Measurements from ENCODE around the gene MYO1G.
A peak's percentile ranks its signal among the peaks of the same experiment; 100 is the strongest.

The MYO1G gene

DNA sequence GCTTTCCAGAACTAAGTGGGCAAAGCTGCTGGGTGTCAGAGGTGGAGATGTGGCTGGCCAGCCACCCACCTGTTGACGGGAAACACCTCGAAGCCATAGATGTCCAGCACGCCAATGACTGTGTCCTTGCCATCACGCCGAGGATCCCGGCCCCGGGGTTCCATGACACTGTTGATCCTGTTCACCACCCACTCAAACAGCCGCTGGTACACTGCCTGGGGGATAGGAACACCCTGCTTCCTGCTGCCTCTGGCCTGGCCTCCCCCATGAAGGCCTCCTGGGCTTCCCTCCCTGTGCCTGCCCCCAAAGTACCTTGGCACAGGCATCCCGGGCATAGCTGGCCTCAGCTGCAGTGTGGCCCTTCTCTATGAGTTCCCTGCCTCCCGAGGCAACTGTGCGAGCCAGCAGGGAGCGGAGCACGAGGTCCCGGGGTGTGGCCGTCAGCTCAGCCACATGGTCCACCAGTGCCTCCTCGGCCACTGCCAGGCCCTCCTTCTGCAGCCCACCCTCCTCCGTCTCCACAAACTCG, 8.2 kb downstream of the MYO1G start:
- TF ChIP-seq, protein P1, sequence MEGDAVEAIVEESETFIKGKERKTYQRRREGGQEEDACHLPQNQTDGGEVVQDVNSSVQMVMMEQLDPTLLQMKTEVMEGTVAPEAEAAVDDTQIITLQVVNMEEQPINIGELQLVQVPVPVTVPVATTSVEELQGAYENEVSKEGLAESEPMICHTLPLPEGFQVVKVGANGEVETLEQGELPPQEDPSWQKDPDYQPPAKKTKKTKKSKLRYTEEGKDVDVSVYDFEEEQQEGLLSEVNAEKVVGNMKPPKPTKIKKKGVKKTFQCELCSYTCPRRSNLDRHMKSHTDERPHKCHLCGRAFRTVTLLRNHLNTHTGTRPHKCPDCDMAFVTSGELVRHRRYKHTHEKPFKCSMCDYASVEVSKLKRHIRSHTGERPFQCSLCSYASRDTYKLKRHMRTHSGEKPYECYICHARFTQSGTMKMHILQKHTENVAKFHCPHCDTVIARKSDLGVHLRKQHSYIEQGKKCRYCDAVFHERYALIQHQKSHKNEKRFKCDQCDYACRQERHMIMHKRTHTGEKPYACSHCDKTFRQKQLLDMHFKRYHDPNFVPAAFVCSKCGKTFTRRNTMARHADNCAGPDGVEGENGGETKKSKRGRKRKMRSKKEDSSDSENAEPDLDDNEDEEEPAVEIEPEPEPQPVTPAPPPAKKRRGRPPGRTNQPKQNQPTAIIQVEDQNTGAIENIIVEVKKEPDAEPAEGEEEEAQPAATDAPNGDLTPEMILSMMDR (IDR thresholded peaks at IDR 0.05): no peak
- Histone ChIP-seq H3K27ac (no peak overlapping the region), H3K9me3 (ENCODE audit: control insufficient read depth, low read length) (no peaks in the 10 kb centered on the region), H2AFZ (no peak overlapping the region), H3K27me3 (ENCODE audit: control insufficient read depth, insufficient read depth, low read length) (no peaks in the 10 kb centered on the region), H3K79me2 (no peaks in the 10 kb centered on the region), H3K9ac (no peak overlapping the region), H3K36me3 (ENCODE audit: control insufficient read depth, insufficient read depth, low read length) (no peaks in the 10 kb centered on the region), H3K4me3 (ENCODE audit: low read depth, low read length) (no peak overlapping the region), H3K4me1 (no peaks in the 10 kb centered on the region), H3K4me2 (ENCODE audit: low read length) (no peak overlapping the region)

DNA sequence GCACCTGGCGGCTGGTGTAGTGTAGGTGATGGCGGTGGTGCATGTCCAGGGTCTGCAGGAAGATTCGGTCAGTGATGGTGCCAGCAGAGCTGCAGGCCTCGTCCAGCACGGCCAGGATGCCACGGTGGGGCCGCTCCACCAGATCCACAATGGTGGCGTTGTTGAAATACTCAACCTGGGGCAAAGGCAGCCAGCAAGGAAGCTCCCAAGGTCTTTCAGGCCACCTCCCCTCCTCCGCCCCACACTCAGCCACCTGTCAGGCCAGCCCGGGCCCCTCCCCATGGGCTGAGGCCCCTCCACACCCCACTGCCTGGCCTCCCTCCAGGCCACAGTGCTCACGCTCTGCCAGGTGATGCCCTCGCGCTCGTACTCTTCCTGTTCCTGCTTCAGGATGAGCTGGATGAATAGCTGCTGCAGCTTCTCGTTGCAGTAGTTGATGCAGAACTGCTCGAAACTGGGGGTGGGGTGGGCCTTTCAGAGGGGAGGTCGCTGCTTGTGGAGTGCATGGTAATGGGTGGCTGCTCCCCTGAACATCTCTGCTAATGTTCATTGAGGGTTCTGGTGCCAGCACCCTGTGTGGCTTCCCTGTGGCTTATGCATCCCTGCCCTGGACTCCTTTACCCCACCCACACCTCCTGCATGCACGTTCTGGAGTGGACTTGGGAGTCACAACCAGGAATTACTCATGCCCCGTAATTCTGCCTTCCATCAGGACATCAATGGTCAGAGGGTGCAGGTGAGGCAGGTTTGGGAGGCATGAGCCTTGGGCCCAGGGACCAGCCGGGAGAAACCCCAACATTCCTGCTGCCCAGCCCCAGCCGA, 8.9 kb downstream of the MYO1G start:
- Histone ChIP-seq H3K27me3 (ENCODE audit: control insufficient read depth, insufficient read depth, low read length) (no peaks in the 10 kb centered on the region), H3K27ac (no peak overlapping the region), H3K4me1 (no peaks in the 10 kb centered on the region), H2AFZ (no peak overlapping the region), H3K79me2 (no peaks in the 10 kb centered on the region), H3K4me2 (ENCODE audit: low read length) (no peak overlapping the region), H3K4me3 (ENCODE audit: low read depth, low read length) (no peak overlapping the region), H3K9ac (no peak overlapping the region), H3K9me3 (ENCODE audit: control insufficient read depth, low read length) (no peaks in the 10 kb centered on the region), H3K36me3 (ENCODE audit: control insufficient read depth, insufficient read depth, low read length) (no peaks in the 10 kb centered on the region)
- TF ChIP-seq, protein P1 (IDR thresholded peaks at IDR 0.05): no peak

DNA sequence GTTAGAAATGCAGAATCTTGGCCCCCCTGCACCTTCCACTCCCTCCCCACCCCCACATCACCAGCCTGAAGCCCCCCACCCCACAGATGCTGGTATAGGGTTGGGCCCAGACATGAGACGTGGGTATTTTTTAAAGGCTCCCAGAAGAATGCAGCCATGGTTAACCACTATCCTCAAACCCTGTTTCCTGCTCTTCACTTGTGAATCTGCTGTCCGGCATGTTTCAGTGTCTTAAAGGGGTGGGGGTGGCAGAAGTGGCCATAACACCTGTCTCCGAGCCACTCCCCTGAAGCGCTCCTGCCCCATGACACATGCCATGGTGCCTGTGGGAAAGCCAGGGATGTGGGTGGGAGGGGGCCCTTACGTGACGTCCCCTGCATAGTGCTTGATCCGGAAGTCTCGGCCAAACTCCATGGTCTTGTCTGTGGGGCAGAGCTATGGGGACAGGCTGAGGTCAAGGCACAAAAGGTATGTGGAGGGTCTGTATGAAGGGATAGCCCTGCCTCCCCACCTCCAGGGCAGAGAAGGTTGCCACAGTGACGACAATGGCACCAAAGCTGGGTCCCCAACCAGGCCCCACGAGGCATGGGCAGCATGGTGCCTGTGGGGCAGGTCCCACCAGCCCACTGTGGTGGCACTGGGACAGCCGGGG, 9.6 kb downstream of the MYO1G start:
- Histone ChIP-seq H3K27me3 (ENCODE audit: control insufficient read depth, insufficient read depth, low read length) (no peaks in the 10 kb centered on the region), H2AFZ (no peak overlapping the region), H3K9ac (no peak overlapping the region), H3K79me2 (no peaks in the 10 kb centered on the region), H3K4me3 (ENCODE audit: low read depth, low read length) (no peak overlapping the region), H3K9me3 (ENCODE audit: control insufficient read depth, low read length) (no peaks in the 10 kb centered on the region), H3K4me2 (ENCODE audit: low read length) (no peak overlapping the region), H3K36me3 (ENCODE audit: control insufficient read depth, insufficient read depth, low read length) (no peaks in the 10 kb centered on the region), H3K4me1 (no peaks in the 10 kb centered on the region), H3K27ac (no peak overlapping the region)
- TF ChIP-seq, protein P1 (IDR thresholded peaks at IDR 0.05): no peak

DNA sequence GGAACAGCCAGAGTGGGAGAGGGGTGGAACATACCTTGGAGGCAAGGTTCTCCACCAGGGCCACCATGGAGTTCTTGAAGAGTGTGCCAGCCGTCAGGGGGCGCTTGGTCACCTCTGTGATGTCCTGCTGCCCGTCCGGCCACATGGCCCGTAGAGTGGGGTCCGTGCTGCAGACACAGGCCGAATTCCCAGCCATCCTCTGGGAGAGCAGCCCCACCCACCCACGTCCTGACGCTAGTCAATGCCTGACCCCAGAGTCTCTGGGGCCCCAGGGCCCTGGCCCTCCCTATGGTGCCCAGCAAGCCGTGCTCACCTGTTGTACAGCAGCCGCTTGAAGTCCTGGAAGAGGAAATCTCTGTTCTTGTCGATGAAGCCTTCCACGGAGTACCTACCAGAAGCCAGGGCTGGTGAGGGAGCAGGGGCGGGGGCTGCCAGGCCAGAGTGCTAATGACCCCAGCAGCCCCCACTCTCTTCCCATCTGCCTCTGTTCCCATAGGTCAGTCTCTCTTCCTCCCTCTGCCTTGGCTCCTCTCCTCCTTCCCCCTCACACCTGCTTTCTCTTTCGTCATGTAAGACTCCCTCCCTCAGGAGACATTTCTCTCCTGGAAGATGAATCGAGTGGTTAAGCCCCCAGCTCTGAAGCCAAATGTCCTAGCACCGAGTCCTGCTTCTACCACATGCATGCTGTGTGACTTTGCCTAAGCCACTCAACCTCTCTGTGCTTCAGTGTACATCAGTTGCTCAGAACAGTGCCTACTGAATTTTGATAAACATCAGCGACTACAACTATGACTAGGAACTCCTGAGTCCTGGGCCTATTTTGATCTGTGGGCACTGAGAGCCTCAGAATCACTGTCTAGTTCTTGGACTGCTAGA, 11.0 kb downstream of the MYO1G start:
- TF ChIP-seq, protein P1 (IDR thresholded peaks at IDR 0.05): peak; percentile 30
- no peak overlapping the region for H3K27ac ChIP-seq
- H3K79me2 ChIP-seq: no peaks in the 10 kb centered on the region

More for the DNA sequence above, 11.0 kb downstream of the MYO1G start:
- Histone ChIP-seq H3K9me3 (ENCODE audit: control insufficient read depth, low read length) (no peaks in the 10 kb centered on the region), H3K4me3 (ENCODE audit: low read depth, low read length) (no peak overlapping the region), H3K4me1 (peaks cover under 1% of the 10 kb centered on the region), H3K27me3 (ENCODE audit: control insufficient read depth, insufficient read depth, low read length) (no peaks in the 10 kb centered on the region), H2AFZ (peak overlapping the region; percentile 20), H3K36me3 (ENCODE audit: control insufficient read depth, insufficient read depth, low read length) (no peaks in the 10 kb centered on the region), H3K9ac (no peak overlapping the region), H3K4me2 (ENCODE audit: low read length) (no peak overlapping the region)

All from parathyroid adenoma (tissue), 2 donors.